Gastroesophageal sphincter (tissue), 3 donors: ENCODE measurements around the gene ASAH2B.
"Not testable (repeated sequence)": the region's sequence is repeated elsewhere in the genome, so short reads cannot be mapped to it uniquely, and the experiment has no call there.

Source experiments
- EP300 ChIP-seq: sonication (generic); formaldehyde crosslinking; IDR thresholded peaks from one replicate; pipeline ENCODE4 v1.6.1; 2017; ENCODE audit warnings: antibody characterized with exemption, mild to moderate bottlenecking
- POLR2A ChIP-seq, 2 donors: fragments of 450-650 bp; IDR thresholded peaks; one replicate each; pipeline ENCODE4 v1.6.1; 2017; ENCODE audit warnings: antibody characterized with exemption in 2 of 2, mild to moderate bottlenecking in 2 of 2, moderate library complexity in 1 of 2
- POLR2AphosphoS5 ChIP-seq: sonication (generic); formaldehyde crosslinking; IDR thresholded peaks from one replicate; pipeline ENCODE4 v1.6.1; 2017; ENCODE audit warnings: antibody characterized with exemption
- TF ChIP-seq, protein P1 (sequence below), 4 experiments: fragments of 200-600 bp in 2 of 4; fragments of 450-650 bp in 2 of 4; sonication (generic) in 1 of 4; IDR thresholded peaks; one replicate each; pipeline ENCODE4 v1.5.1; 2017 to 2019; ENCODE audit warnings: antibody characterized with exemption in 4 of 4, mild to moderate bottlenecking in 2 of 4, moderate library complexity in 2 of 4

GRCh38 chr10:50787962-50788361 lies 48.2 kb downstream of the ASAH2B start:
- TF ChIP-seq, protein P1, sequence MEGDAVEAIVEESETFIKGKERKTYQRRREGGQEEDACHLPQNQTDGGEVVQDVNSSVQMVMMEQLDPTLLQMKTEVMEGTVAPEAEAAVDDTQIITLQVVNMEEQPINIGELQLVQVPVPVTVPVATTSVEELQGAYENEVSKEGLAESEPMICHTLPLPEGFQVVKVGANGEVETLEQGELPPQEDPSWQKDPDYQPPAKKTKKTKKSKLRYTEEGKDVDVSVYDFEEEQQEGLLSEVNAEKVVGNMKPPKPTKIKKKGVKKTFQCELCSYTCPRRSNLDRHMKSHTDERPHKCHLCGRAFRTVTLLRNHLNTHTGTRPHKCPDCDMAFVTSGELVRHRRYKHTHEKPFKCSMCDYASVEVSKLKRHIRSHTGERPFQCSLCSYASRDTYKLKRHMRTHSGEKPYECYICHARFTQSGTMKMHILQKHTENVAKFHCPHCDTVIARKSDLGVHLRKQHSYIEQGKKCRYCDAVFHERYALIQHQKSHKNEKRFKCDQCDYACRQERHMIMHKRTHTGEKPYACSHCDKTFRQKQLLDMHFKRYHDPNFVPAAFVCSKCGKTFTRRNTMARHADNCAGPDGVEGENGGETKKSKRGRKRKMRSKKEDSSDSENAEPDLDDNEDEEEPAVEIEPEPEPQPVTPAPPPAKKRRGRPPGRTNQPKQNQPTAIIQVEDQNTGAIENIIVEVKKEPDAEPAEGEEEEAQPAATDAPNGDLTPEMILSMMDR (IDR thresholded peaks at IDR 0.05), result not testable (repeated sequence)
- not testable (repeated sequence) for TF ChIP-seq POLR2AphosphoS5; POLR2A (IDR thresholded peaks at IDR 0.05); EP300
